OCI-LY3 (cell line): Measurements from ENCODE around the gene IGIP.

Source experiments
- EZH2phosphoT487 ChIP-seq: fragments of 200-600 bp; shearing (Covaris generic); IDR thresholded peaks from 2 replicates; pipeline ENCODE4 v1.6.1; 2018; ENCODE audit warnings: antibody characterized with exemption, mixed run types, low read depth
- TF ChIP-seq, protein P1 (sequence below): fragments of 200-600, 300-600 bp; sonication (generic); IDR thresholded peaks from 2 replicates; pipeline ENCODE4 v1.5.1; 2014; ENCODE audit warnings: antibody characterized with exemption, low read length, low read depth

- TF ChIP-seq, protein P1, sequence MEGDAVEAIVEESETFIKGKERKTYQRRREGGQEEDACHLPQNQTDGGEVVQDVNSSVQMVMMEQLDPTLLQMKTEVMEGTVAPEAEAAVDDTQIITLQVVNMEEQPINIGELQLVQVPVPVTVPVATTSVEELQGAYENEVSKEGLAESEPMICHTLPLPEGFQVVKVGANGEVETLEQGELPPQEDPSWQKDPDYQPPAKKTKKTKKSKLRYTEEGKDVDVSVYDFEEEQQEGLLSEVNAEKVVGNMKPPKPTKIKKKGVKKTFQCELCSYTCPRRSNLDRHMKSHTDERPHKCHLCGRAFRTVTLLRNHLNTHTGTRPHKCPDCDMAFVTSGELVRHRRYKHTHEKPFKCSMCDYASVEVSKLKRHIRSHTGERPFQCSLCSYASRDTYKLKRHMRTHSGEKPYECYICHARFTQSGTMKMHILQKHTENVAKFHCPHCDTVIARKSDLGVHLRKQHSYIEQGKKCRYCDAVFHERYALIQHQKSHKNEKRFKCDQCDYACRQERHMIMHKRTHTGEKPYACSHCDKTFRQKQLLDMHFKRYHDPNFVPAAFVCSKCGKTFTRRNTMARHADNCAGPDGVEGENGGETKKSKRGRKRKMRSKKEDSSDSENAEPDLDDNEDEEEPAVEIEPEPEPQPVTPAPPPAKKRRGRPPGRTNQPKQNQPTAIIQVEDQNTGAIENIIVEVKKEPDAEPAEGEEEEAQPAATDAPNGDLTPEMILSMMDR, result no peak
- TF ChIP-seq EZH2phosphoT487, result no peak
Measured at GRCh38 chr5:140175367-140176030, 49.8 kb downstream of the IGIP start.
